RCC 7860 (cell line): ENCODE data around the gene GALNT3.
A peak's percentile ranks its signal among the peaks of the same experiment; 100 is the strongest.

Experiments used
- DNase-seq: peaks from one replicate; pipeline ENCODE4 v3.0.0-alpha.2; 2015; ENCODE audit warnings: low spot score
- FAIRE-seq: peaks from 2 replicates; lab custom pipeline; 2012; peaks lifted over from hg19 to GRCh38; lab: Jason Lieb, UNC

Gene GALNT3

GRCh38 chr2:165796819-165797530 is 2.9 kb upstream of the GALNT3 start:
- FAIRE-seq: no peak

GRCh38 chr2:165796129-165796528 is 2.1 kb upstream of the GALNT3 start:
- no peak for FAIRE-seq
- DNase-seq: no peak

More at GRCh38 chr2:165796819-165797530, 2.9 kb upstream of the GALNT3 start:
- no peak for DNase-seq

GRCh38 chr2:165795011-165795410 is 964 bp upstream of the GALNT3 start:
- no peak for FAIRE-seq

GRCh38 chr2:165794536-165794928 is 485 bp upstream of the GALNT3 start:
- FAIRE-seq (no peak), DNase-seq (peak; percentile 21)

More at GRCh38 chr2:165795011-165795410, 964 bp upstream of the GALNT3 start:
- no peak for DNase-seq

- FAIRE-seq (peak; percentile 21), DNase-seq (peak; percentile 63)
These were observed 777 bp downstream of the GALNT3 start for GRCh38 chr2:165793161-165793778.

GRCh38 chr2:165792104-165792454 is 2.0 kb downstream of the GALNT3 start:
- DNase-seq: no peak
- no peak for FAIRE-seq

- peak; percentile 56 for FAIRE-seq
- peak; percentile 33 for DNase-seq
These were observed 2.5 kb downstream of the GALNT3 start for GRCh38 chr2:165791421-165792103.

- FAIRE-seq (no peak), DNase-seq (no peak)
These were observed 3.6 kb downstream of the GALNT3 start for GRCh38 chr2:165790466-165790865.

GRCh38 chr2:165787334-165787733 is 6.7 kb downstream of the GALNT3 start:
- no peak for DNase-seq
- no peak for FAIRE-seq

GRCh38 chr2:165779706-165780105 is 14.3 kb downstream of the GALNT3 start:
- DNase-seq (no peak), FAIRE-seq (no peak)

GRCh38 chr2:165778653-165779451 is 15.2 kb downstream of the GALNT3 start:
- FAIRE-seq: no peak

GRCh38 chr2:165778187-165778556 is 15.9 kb downstream of the GALNT3 start:
- no peak for FAIRE-seq
- no peak for DNase-seq

More at GRCh38 chr2:165778653-165779451, 15.2 kb downstream of the GALNT3 start:
- DNase-seq: no peak

- no peak for DNase-seq
- no peak for FAIRE-seq
These were observed 16.4 kb downstream of the GALNT3 start for GRCh38 chr2:165777522-165778186.

- FAIRE-seq: no peak
- DNase-seq: no peak
These were observed 17.3 kb downstream of the GALNT3 start for GRCh38 chr2:165776796-165777195.

- no peak for DNase-seq
- FAIRE-seq: no peak
These were observed 18.0 kb downstream of the GALNT3 start for GRCh38 chr2:165776013-165776412.

GRCh38 chr2:165773684-165774083 is 20.4 kb downstream of the GALNT3 start:
- DNase-seq (no peak), FAIRE-seq (no peak)

- DNase-seq (no peak), FAIRE-seq (no peak)
These were observed 21.9 kb downstream of the GALNT3 start for GRCh38 chr2:165772183-165772582.

GRCh38 chr2:165766326-165766927 is 27.6 kb downstream of the GALNT3 start:
- FAIRE-seq: no peak
- no peak for DNase-seq

- FAIRE-seq (no peak), DNase-seq (no peak)
These were observed 31.3 kb downstream of the GALNT3 start for GRCh38 chr2:165762723-165763122.
